Keratinocyte (primary cell): ENCODE data around the gene PCP4L1. TPM values are rescaled to one million over a fixed set of nuclear protein-coding genes. Genes with fewer than 3 reads are reported as not detected.

Experiments
- DNase-seq: peaks from one replicate; pipeline ENCODE4 v3.0.0-alpha.2; 2011; ENCODE audit warnings: low read depth, missing footprints, low spot score
- FAIRE-seq: peaks from 2 replicates; lab custom pipeline; 2011; peaks lifted over from hg19 to GRCh38; lab: Jason Lieb, UNC
- H2AFZ ChIP-seq: 2 replicates; pipeline ENCODE4 v1.6.0; 2012; ENCODE audit warnings: low read length, control low read depth, inconsistent platforms; ENCODE audit not compliant: control insufficient read depth
- H3K27ac ChIP-seq: 2 replicates; pipeline ENCODE4 v1.5.1; 2011; ENCODE audit warnings: low read length; ENCODE audit not compliant: control insufficient read depth, insufficient read depth
- H3K27me3 ChIP-seq: 3 replicates; pipeline ENCODE4 v1.6.0; 2011; ENCODE audit warnings: low read length; ENCODE audit not compliant: control insufficient read depth, insufficient read depth; ENCODE audit errors: extremely low read depth
- H3K36me3 ChIP-seq, 2 experiments: 2 replicates in 1 of 2; 3 replicates in 1 of 2; pipeline ENCODE4 v1.5.1; 2011; ENCODE audit warnings: low read length in 2 of 2, mild to moderate bottlenecking in 1 of 2; ENCODE audit not compliant: control insufficient read depth in 2 of 2, insufficient read depth in 2 of 2; ENCODE audit errors: extremely low read depth in 1 of 2
- H3K4me1 ChIP-seq: 3 replicates; pipeline ENCODE4 v1.5.1; 2011; ENCODE audit warnings: low read length; ENCODE audit not compliant: control insufficient read depth, insufficient read depth; ENCODE audit errors: extremely low read depth
- H3K4me2 ChIP-seq: 3 replicates; pipeline ENCODE4 v1.6.0; 2011; ENCODE audit warnings: low read depth, low read length; ENCODE audit not compliant: control insufficient read depth, insufficient read depth; ENCODE audit errors: extremely low read depth
- H3K4me3 ChIP-seq, 3 experiments: fragments of 200-600 bp in 1 of 3; sonication (generic) in 1 of 3; 2 replicates in 2 of 3; 3 replicates in 1 of 3; pipeline ENCODE4 v1.5.1; 2011 to 2016; ENCODE audit warnings: low read length in 3 of 3, mild to moderate bottlenecking in 3 of 3, control low read depth in 2 of 3, inconsistent platforms in 1 of 3, low read depth in 1 of 3, mixed read lengths in 1 of 3, mixed run types in 1 of 3, moderate library complexity in 1 of 3; ENCODE audit not compliant: control insufficient read depth in 2 of 3, insufficient read depth in 2 of 3; ENCODE audit errors: extremely low read depth in 1 of 3
- H3K79me2 ChIP-seq: 2 replicates; pipeline ENCODE4 v1.6.0; 2012; ENCODE audit warnings: low read length; ENCODE audit not compliant: control insufficient read depth, insufficient read depth
- H3K9ac ChIP-seq: 3 replicates; pipeline ENCODE4 v1.6.0; 2011; ENCODE audit warnings: low read length; ENCODE audit not compliant: control insufficient read depth, insufficient read depth; ENCODE audit errors: extremely low read depth
- H3K9me1 ChIP-seq: 3 replicates; pipeline ENCODE4 v1.6.0; 2011; ENCODE audit warnings: low read length; ENCODE audit not compliant: control insufficient read depth, insufficient read depth; ENCODE audit errors: extremely low read depth
- H3K9me3 ChIP-seq: 2 replicates; pipeline ENCODE4 v1.5.1; 2012; ENCODE audit warnings: low read depth, low read length; ENCODE audit not compliant: control insufficient read depth
- H4K20me1 ChIP-seq: 3 replicates; pipeline ENCODE4 v1.6.0; 2011; ENCODE audit warnings: low read length; ENCODE audit not compliant: control insufficient read depth, insufficient read depth; ENCODE audit errors: extremely low read depth
- CTCF ChIP-seq, 3 experiments: IDR thresholded peaks in 1 of 3; conservative IDR thresholded peaks in 1 of 3; optimal IDR thresholded peaks in 1 of 3; 2 replicates in 2 of 3; 3 replicates in 1 of 3; pipeline versions ENCODE3 to v1.5.1; 2011; ENCODE audit warnings: low read length in 3 of 3, mild to moderate bottlenecking in 3 of 3, moderate library complexity in 2 of 3, control low read depth in 1 of 3, inconsistent platforms in 1 of 3; ENCODE audit not compliant: insufficient read depth in 2 of 3; ENCODE audit errors: extremely low read depth in 1 of 3
- EZH2 ChIP-seq: IDR thresholded peaks from one replicate; pipeline ENCODE4 v1.6.1; 2012; ENCODE audit warnings: inconsistent platforms, mild to moderate bottlenecking, low read length, moderate library complexity
- dilution Hi-C: fragments of 300-500 bp; cut with MboI; formaldehyde crosslinking; loops from one replicate; pipeline ENCODE4 v1.7.0; 2020; ENCODE audit warnings: low sequenced_read_pairs; ENCODE audit not compliant: extremely low pct_ligation_motif_present
- polyA plus RNA-seq, 5 experiments: library from polyadenylated mRNA; depleted of rRNA in 3 of 5; stranded (reverse) in 3 of 5; stranded (forward) in 1 of 5; unstranded in 1 of 5; fragments of >200 nt; gene quantifications; 1 replicate in 1 of 5; 2 replicates in 3 of 5; 3 replicates in 1 of 5; pipeline versions ENCODE4 v1.2.1 to v1.2.3, GENCODE V29; 2011 to 2012; ENCODE audit warnings: missing spikeins in 2 of 5, low read depth in 1 of 5, low replicate concordance in 1 of 5

Gene PCP4L1
- polyA plus RNA-seq, 1 donor (not counting 4 experiments of a cell fraction or from before 2014, with no cell fraction given) = 0.04 TPM

DNA sequence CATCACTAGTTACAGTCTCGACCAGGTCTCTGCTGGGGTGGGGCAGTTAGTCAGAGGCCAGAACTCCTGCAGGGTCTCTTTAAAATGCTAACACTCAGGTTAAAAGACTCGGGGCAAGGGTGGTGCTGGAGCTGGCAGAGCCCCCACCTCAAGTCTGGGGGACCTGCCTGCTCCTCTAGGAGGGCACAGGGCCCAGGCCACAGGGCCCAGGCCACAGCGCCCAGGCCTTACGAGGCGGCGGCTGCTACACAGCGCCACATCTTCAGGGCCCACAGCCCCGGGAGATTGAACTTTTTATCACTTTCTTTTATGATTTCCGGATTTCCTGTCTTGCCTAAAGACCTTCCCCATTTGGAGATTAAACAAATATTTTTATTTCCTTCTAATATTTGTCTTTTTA, 40.8 kb downstream of the PCP4L1 start:
- dilution Hi-C loops = no loop called here
- no peak overlapping the region for H3K4me2 ChIP-seq
- no peaks in the 10 kb centered on the region for H3K9me1 ChIP-seq
- H3K36me3 ChIP-seq = no peaks in the 10 kb centered on the region
- H3K27me3 ChIP-seq = no peaks in the 10 kb centered on the region
- H3K27ac ChIP-seq = no peak overlapping the region
- no peaks in the 10 kb centered on the region for H3K4me1 ChIP-seq
- no peak for TF ChIP-seq CTCF (optimal IDR thresholded peaks at IDR 0.05 in 1 of 3, IDR thresholded peaks at IDR 0.05 in 1 of 3, conservative IDR thresholded peaks at IDR 0.05 in 1 of 3; ENCODE audit: extremely low read depth in 1 of 3, insufficient read depth in 2 of 3, low read length in 3 of 3)
- TF ChIP-seq EZH2 = no peak
- no peak overlapping the region for H3K4me3 ChIP-seq
- H3K79me2 ChIP-seq = no peaks in the 10 kb centered on the region
- no peak for DNase-seq
- no peaks in the 10 kb centered on the region for H3K9me3 ChIP-seq
- H3K9ac ChIP-seq = no peak overlapping the region
- no peak overlapping the region for H2AFZ ChIP-seq
- no peak for FAIRE-seq
- H4K20me1 ChIP-seq = no peaks in the 10 kb centered on the region

GRCh38 chr1:161300478-161300877, 41.9 kb downstream of the PCP4L1 start:
- TF ChIP-seq CTCF (optimal IDR thresholded peaks at IDR 0.05 in 1 of 3, IDR thresholded peaks at IDR 0.05 in 1 of 3, conservative IDR thresholded peaks at IDR 0.05 in 1 of 3; ENCODE audit: extremely low read depth in 1 of 3, insufficient read depth in 2 of 3, low read length in 3 of 3) = no peak
- TF ChIP-seq EZH2 = no peak

More at GRCh38 chr1:161300478-161300877, 41.9 kb downstream of the PCP4L1 start:
- Histone ChIP-seq H2AFZ (no peak overlapping the region), H3K4me3 (no peak overlapping the region), H3K4me1 (peaks cover 6% of the 10 kb centered on the region), H3K4me2 (no peak overlapping the region), H3K9ac (no peak overlapping the region), H3K9me3 (no peaks in the 10 kb centered on the region), H4K20me1 (no peaks in the 10 kb centered on the region), H3K79me2 (peaks cover 3% of the 10 kb centered on the region), H3K27me3 (no peaks in the 10 kb centered on the region), H3K9me1 (no peaks in the 10 kb centered on the region), H3K36me3 (no peaks in the 10 kb centered on the region), H3K27ac (no peak overlapping the region)
- DNase-seq (no peak), FAIRE-seq (no peak)
- dilution Hi-C loops = no loop called here
